ENCODE results near the gene NRG3. TPM values are rescaled to one million over a fixed set of nuclear protein-coding genes. Genes with fewer than 3 reads are reported as not detected.

The NRG3 gene
- total and polyA plus RNA-seq, 2 of the 4 experiments (the other 2 are of a cell fraction) = not detected

- Histone ChIP-seq H2BK20ac (ENCODE audit: low read depth, low read length) (no peak overlapping the region), H3K27me3 (ENCODE audit: control insufficient read depth, insufficient read depth, low read length) (no peaks in the 10 kb centered on the region), H3K14ac (replicated peaks; ENCODE audit: low read depth, low read length) (no peak overlapping the region), H3K4me2 (ENCODE audit: low read depth, low read length) (no peak overlapping the region), H4K20me1 (ENCODE audit: insufficient read depth, low read length) (no peaks in the 10 kb centered on the region), H2AK5ac (ENCODE audit: low read depth, low read length) (no peak overlapping the region), H3K18ac (ENCODE audit: low read depth, low read length) (no peak overlapping the region), H3K9me3 (ENCODE audit: control insufficient read depth, insufficient read depth, low read length) (peaks cover 5% of the 10 kb centered on the region; the same call in 1 of the 2 replicates), H3K4me3 (ENCODE audit: insufficient read depth, low read depth, low read length) (no peak overlapping the region), H3K36me3 (ENCODE audit: control insufficient read depth, insufficient read depth, low read length) (no peaks in the 10 kb centered on the region), H4K8ac (ENCODE audit: low read depth in 2 of 2, low read length in 2 of 2) (no peak overlapping the region), H3K23ac (ENCODE audit: low read depth, low read length) (no peak overlapping the region), H3K4me1 (ENCODE audit: control insufficient read depth, insufficient read depth, low read length) (no peaks in the 10 kb centered on the region), H4K91ac (ENCODE audit: insufficient read depth, low read depth, low read length) (no peak overlapping the region), H2BK120ac (ENCODE audit: low read depth, low read length) (no peak overlapping the region), H3K79me1 (ENCODE audit: low read depth in 1 of 2, low read length in 2 of 2) (no peaks in the 10 kb centered on the region), H3K9ac (ENCODE audit: low read depth, low read length) (no peak overlapping the region), H3K4ac (ENCODE audit: low read depth, low read length) (no peak overlapping the region), H2BK5ac (ENCODE audit: low read depth, low read length, poor library complexity, severe bottlenecking) (no peak overlapping the region), H2AK9ac (replicated peaks; ENCODE audit: low read depth, low read length, poor library complexity) (no peak overlapping the region), H3K27ac (ENCODE audit: insufficient read depth, low read length) (no peak overlapping the region), H2BK15ac (ENCODE audit: low read depth, low read length) (no peak overlapping the region), H3K9me1 (ENCODE audit: insufficient read depth, low read length) (no peaks in the 10 kb centered on the region), H4K5ac (ENCODE audit: low read depth, low read length) (no peak overlapping the region), H2AFZ (replicated peaks; ENCODE audit: low read length, poor library complexity) (no peak overlapping the region), H3K56ac (ENCODE audit: extremely low read depth, insufficient read depth, low read length) (no peak overlapping the region)
- intact Hi-C loops (cut with micrococcal nuclease) = no loop called here
- in situ Hi-C loops (cut with MboI; ENCODE audit: low sequenced_read_pairs) = no loop called here
- TF ChIP-seq NFE2L2 (IDR thresholded peaks at IDR 0.05; ENCODE audit: low read depth, low read length) (no peak), RFX5 (IDR thresholded peaks at IDR 0.05; ENCODE audit: low read depth, low read length) (no peak), ELK1 (IDR thresholded peaks at IDR 0.05; ENCODE audit: borderline replicate concordance, low read depth, low read length) (no peak), RCOR1 (IDR thresholded peaks at IDR 0.05; ENCODE audit: insufficient replicate concordance, low read length) (no peak), POLR2A (IDR thresholded peaks at IDR 0.05; ENCODE audit: low read depth, low read length) (no peak), MXI1 (IDR thresholded peaks at IDR 0.05; ENCODE audit: borderline replicate concordance, low read depth, low read length) (no peak), CHD1 (IDR thresholded peaks at IDR 0.05; ENCODE audit: low read depth, low read length) (no peak), MAZ (IDR thresholded peaks at IDR 0.05; ENCODE audit: borderline replicate concordance, low read depth, low read length) (no peak), SMC3 (IDR thresholded peaks at IDR 0.05; ENCODE audit: low read depth, low read length) (no peak), USF2 (IDR thresholded peaks at IDR 0.05; ENCODE audit: low read depth, low read length) (no peak), CEBPB (IDR thresholded peaks at IDR 0.05; ENCODE audit: low read depth, low read length) (no peak), RAD21 (IDR thresholded peaks at IDR 0.05; ENCODE audit: low read length) (no peak)
- no TSS peak for BruUV-seq (replicated peaks)
- no CpG with 5 or more reads among the region's 2 CpGs for WGBS, 2 experiments (ENCODE audit: extremely low coverage in 2 of 2, insufficient read length in 1 of 2)
- ATAC-seq (ENCODE audit: low read depth) = no peak
- DNase-seq = no peak
- CTCF ChIA-PET = no interaction called here
- dilution Hi-C loops (cut with HindIII; ENCODE audit: low sequenced_read_pairs, unreplicated experiment) = no loop called here
- POLR2A ChIA-PET (ENCODE audit: unreplicated experiment) = no interaction called here
Observed at GRCh38 chr10:82212753-82213152, 337.8 kb downstream of the NRG3 start.

All from IMR-90 (cell line).